ENCODE data around the gene PCSK5. TPM values are rescaled to one million over a fixed set of nuclear protein-coding genes. Genes with fewer than 3 reads are reported as not detected.

Gene PCSK5
- total and polyA plus RNA-seq, 2 donors (not counting 3 experiments of a cell fraction or from before 2014, with no cell fraction given), result 2.6 to 4.8 TPM

DNA sequence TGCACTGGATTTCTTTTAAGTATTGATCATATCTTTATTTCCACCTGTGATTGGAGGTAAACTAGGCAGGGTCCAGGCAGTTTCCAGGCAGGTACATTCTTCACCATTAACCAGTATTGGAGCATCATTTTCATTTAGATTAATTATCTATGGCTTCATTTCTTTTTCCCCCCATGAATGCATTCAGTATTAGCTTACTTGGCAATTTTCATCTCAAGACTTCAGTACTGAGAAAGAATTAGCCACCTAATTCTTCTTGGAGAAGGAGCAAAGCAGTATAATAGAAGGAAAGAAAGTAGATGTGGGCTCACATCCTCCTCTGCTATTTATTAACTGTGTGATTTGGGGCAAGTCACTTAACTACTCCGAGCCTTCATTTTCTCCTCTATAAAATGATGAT lies 295.0 kb downstream of the PCSK5 start:
- intact Hi-C loops (cut with micrococcal nuclease), result loop anchor here (10.0 kb wide), 1 partner anchor 291 kb away; the partner anchor contains the start of gene PCSK5
- no TSS peak for BruUV-seq (replicated peaks)
- no peak for TF ChIP-seq GATA2 (IDR thresholded peaks at IDR 0.05; ENCODE audit: insufficient read depth, insufficient read length, low read depth, low read length)
- Histone ChIP-seq H3K4me1 (ENCODE audit: control insufficient read depth, extremely low read depth, insufficient read depth, low read length) (no peaks in the 10 kb centered on the region), H3K9me3 (replicated peaks; ENCODE audit: control insufficient read depth, insufficient read depth, low read length) (no peaks in the 10 kb centered on the region), H4K20me1 (replicated peaks; ENCODE audit: control insufficient read depth, extremely low read depth, insufficient read depth, low read length) (no peaks in the 10 kb centered on the region), H3K9ac (replicated peaks; ENCODE audit: extremely low read depth, insufficient read depth, low read length) (no peak overlapping the region), H3K79me2 (ENCODE audit: control insufficient read depth, insufficient read depth, low read length) (no peaks in the 10 kb centered on the region), H3K36me3 (ENCODE audit: control insufficient read depth in 2 of 2, extremely low read depth in 1 of 2, insufficient read depth in 2 of 2, low read length in 2 of 2) (no peaks in the 10 kb centered on the region), H3K27me3 (ENCODE audit: control insufficient read depth in 2 of 2, insufficient read depth in 2 of 2, low read length in 2 of 2) (no peaks in the 10 kb centered on the region), H3K27ac (ENCODE audit: insufficient read depth, low read depth, low read length) (no peak overlapping the region), H3K9me1 (replicated peaks; ENCODE audit: control insufficient read depth, extremely low read depth, insufficient read depth, low read length) (no peaks in the 10 kb centered on the region), H2AFZ (ENCODE audit: low read depth, low read length) (no peak overlapping the region), H3K4me2 (ENCODE audit: insufficient read depth, low read length) (no peak overlapping the region), H3K4me3 (replicated peaks in 1 of 3; ENCODE audit: insufficient read depth in 1 of 3, low read depth in 1 of 3, low read length in 3 of 3) (no peak overlapping the region)
- CTCF ChIA-PET, result no interaction called here
- POLR2A ChIA-PET, result no interaction called here
- DNase-seq (ENCODE audit: low read depth, low spot score) (no peak), FAIRE-seq (no peak)
- dilution Hi-C loops (cut with MboI; ENCODE audit: extremely low pct_ligation_motif_present, low sequenced_read_pairs), result no loop called here

DNA sequence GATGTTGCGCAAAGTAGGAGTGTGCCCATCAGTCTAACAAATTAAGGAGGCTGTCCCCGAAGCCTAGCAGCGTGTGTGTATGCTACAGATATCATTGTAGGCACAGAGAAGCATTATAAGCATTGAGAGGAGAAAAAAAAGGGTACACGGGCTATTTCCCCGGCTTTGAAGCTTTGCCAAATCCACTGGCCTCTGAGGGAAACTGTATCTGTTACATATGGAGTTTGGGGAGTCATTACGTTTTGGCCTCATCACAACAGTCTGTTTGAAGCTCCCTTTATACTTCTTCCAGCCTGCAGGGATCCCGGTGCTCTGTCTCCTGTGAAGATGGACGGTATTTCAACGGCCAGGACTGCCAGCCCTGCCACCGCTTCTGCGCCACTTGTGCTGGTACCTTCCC lies 297.8 kb downstream of the PCSK5 start:
- no peak overlapping the region for H3K4me3 ChIP-seq (replicated peaks in 1 of 3; ENCODE audit: insufficient read depth in 1 of 3, low read depth in 1 of 3, low read length in 3 of 3)
- DNase-seq (ENCODE audit: low read depth, low spot score) (no peak), FAIRE-seq (no peak)
- H3K27ac ChIP-seq (ENCODE audit: insufficient read depth, low read depth, low read length), result no peak overlapping the region
- H3K4me1 ChIP-seq (ENCODE audit: control insufficient read depth, extremely low read depth, insufficient read depth, low read length), result no peaks in the 10 kb centered on the region
- H3K4me2 ChIP-seq (ENCODE audit: insufficient read depth, low read length), result no peak overlapping the region
- dilution Hi-C loops (cut with MboI; ENCODE audit: extremely low pct_ligation_motif_present, low sequenced_read_pairs), result no loop called here
- H3K9ac ChIP-seq (replicated peaks; ENCODE audit: extremely low read depth, insufficient read depth, low read length), result no peak overlapping the region
- no TSS peak for BruUV-seq (replicated peaks)
- no peaks in the 10 kb centered on the region for H3K27me3 ChIP-seq (ENCODE audit: control insufficient read depth in 2 of 2, insufficient read depth in 2 of 2, low read length in 2 of 2)
- no peaks in the 10 kb centered on the region for H3K9me1 ChIP-seq (replicated peaks; ENCODE audit: control insufficient read depth, extremely low read depth, insufficient read depth, low read length)
- POLR2A ChIA-PET, result no interaction called here
- no peaks in the 10 kb centered on the region for H3K79me2 ChIP-seq (ENCODE audit: control insufficient read depth, insufficient read depth, low read length)
- H2AFZ ChIP-seq (ENCODE audit: low read depth, low read length), result no peak overlapping the region
- CTCF ChIA-PET, result interaction anchor here (0.7 to 1.2 kb wide), 2 partner anchors 14 to 114 kb away, joined by 3 read pairs; no protein-coding TSS in a partner anchor
- TF ChIP-seq GATA2 (IDR thresholded peaks at IDR 0.05; ENCODE audit: insufficient read depth, insufficient read length, low read depth, low read length) (no peak), POLR2A (IDR thresholded peaks at IDR 0.05; ENCODE audit: low read depth, low read length) (no peak), FOS (IDR thresholded peaks at IDR 0.05; ENCODE audit: borderline replicate concordance, insufficient read depth, low read length) (no peak), JUN (IDR thresholded peaks at IDR 0.05; ENCODE audit: borderline replicate concordance, insufficient read depth, insufficient read length, low read depth) (no peak)
- TF ChIP-seq, protein P1, sequence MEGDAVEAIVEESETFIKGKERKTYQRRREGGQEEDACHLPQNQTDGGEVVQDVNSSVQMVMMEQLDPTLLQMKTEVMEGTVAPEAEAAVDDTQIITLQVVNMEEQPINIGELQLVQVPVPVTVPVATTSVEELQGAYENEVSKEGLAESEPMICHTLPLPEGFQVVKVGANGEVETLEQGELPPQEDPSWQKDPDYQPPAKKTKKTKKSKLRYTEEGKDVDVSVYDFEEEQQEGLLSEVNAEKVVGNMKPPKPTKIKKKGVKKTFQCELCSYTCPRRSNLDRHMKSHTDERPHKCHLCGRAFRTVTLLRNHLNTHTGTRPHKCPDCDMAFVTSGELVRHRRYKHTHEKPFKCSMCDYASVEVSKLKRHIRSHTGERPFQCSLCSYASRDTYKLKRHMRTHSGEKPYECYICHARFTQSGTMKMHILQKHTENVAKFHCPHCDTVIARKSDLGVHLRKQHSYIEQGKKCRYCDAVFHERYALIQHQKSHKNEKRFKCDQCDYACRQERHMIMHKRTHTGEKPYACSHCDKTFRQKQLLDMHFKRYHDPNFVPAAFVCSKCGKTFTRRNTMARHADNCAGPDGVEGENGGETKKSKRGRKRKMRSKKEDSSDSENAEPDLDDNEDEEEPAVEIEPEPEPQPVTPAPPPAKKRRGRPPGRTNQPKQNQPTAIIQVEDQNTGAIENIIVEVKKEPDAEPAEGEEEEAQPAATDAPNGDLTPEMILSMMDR (IDR thresholded peaks at IDR 0.05; ENCODE audit: extremely low read depth in 1 of 2, insufficient read depth in 1 of 2, low read depth in 1 of 2, low read length in 2 of 2), result no peak
- H3K9me3 ChIP-seq (replicated peaks; ENCODE audit: control insufficient read depth, insufficient read depth, low read length), result no peaks in the 10 kb centered on the region
- intact Hi-C loops (cut with micrococcal nuclease), result loop anchor here (10.0 kb wide), 1 partner anchor 293 kb away; the partner anchor contains the start of gene PCSK5
- H3K36me3 ChIP-seq (ENCODE audit: control insufficient read depth in 2 of 2, extremely low read depth in 1 of 2, insufficient read depth in 2 of 2, low read length in 2 of 2), result no peaks in the 10 kb centered on the region
- no peaks in the 10 kb centered on the region for H4K20me1 ChIP-seq (replicated peaks; ENCODE audit: control insufficient read depth, extremely low read depth, insufficient read depth, low read length)
